Esophagus squamous epithelium (tissue), 5 donors: ENCODE measurements around the gene EPB41L4B. TPM values are rescaled to one million over a fixed set of nuclear protein-coding genes. Genes with fewer than 3 reads are reported as not detected.

ENCODE experiments used
- DNase-seq: peaks from one replicate; lab custom pipeline; 2025; lab: John Stamatoyannopoulos, UW
- H3K27ac ChIP-seq, 4 donors: fragments of 200-600 bp; sonication (generic); one replicate each; pipeline ENCODE4 v1.5.1; 2016 to 2019; ENCODE audit warnings: mild to moderate bottlenecking in 1 of 4
- H3K27me3 ChIP-seq, 4 donors: fragments of 200-600 bp; sonication (generic); 1 replicate in 3 of 4; 2 replicates in 1 of 4; pipeline versions ENCODE4 v1.5.1 to v1.6.0; 2017 to 2021; ENCODE audit warnings: antibody characterized with exemption in 1 of 4
- H3K36me3 ChIP-seq, 3 donors: fragments of 200-600 bp; sonication (generic); one replicate each; pipeline ENCODE4 v1.5.1; 2016 to 2019
- H3K4me1 ChIP-seq, 3 donors: fragments of 200-600 bp; sonication (generic); one replicate each; pipeline ENCODE4 v1.5.1; 2017 to 2019
- H3K4me3 ChIP-seq, 4 donors: fragments of 200-600 bp; sonication (generic); 1 replicate in 3 of 4; 2 replicates in 1 of 4; pipeline ENCODE4 v1.5.1; 2016 to 2019; ENCODE audit warnings: mild to moderate bottlenecking in 2 of 4, moderate library complexity in 1 of 4
- H3K9me3 ChIP-seq, 3 donors: fragments of 200-600 bp; sonication (generic); one replicate each; pipeline ENCODE4 v1.5.1; 2016 to 2019
- CTCF ChIP-seq, 6 experiments: fragments of 450-650 bp in 4 of 6; fragments of 200-600 bp in 2 of 6; sonication (generic) in 2 of 6; IDR thresholded peaks; one replicate each; pipeline ENCODE4 v1.5.1; 2016 to 2019; ENCODE audit warnings: antibody characterized with exemption in 6 of 6, mild to moderate bottlenecking in 4 of 6, moderate library complexity in 4 of 6
- POLR2A ChIP-seq, 4 donors: fragments of 450-650 bp; IDR thresholded peaks; one replicate each; pipeline ENCODE4 v1.6.1; 2017; ENCODE audit warnings: antibody characterized with exemption in 4 of 4, mild to moderate bottlenecking in 4 of 4, moderate library complexity in 3 of 4
- WGBS, 2 donors: methylation state at CpG; one replicate each; pipeline ENCODE4 v1.1.5; 2018; 5-methylcytosine and 5-hydroxymethylcytosine counted together
- intact Hi-C: fragments of 100-400 bp; cut with DNase I; formaldehyde crosslinking; loops from one replicate; pipeline ENCODE4 v1.15.0; 2022
- total RNA-seq, 4 donors: library from RNA; depleted of rRNA; stranded (reverse); fragments of >200 nt; gene quantifications; one replicate each; pipeline ENCODE4 v1.1.0, GENCODE V29; 2016
- donor health status: DM: yes; HTN: yes; CAD: no.

Gene EPB41L4B
- total RNA-seq, 4 donors from 2014 or later = 0.45 to 3.8 (median 1.8) TPM

GRCh38 chr9:109314011-109314531 lies 6.8 kb downstream of the EPB41L4B start:
- intact Hi-C loops = loop anchor here (10.0 kb wide), 1 partner anchor 59 kb away; no protein-coding TSS in a partner anchor
- WGBS, 2 donors = 59 to 63% methylated on average over 8 to 12 of the region's 13 CpGs
- TF ChIP-seq POLR2A (IDR thresholded peaks at IDR 0.05) (no peak), CTCF (IDR thresholded peaks at IDR 0.05) (no peak)
- H3K36me3 ChIP-seq = no peaks in the 10 kb centered on the region
- H3K27ac ChIP-seq = no peak overlapping the region
- H3K9me3 ChIP-seq = no peaks in the 10 kb centered on the region
- DNase-seq = no peak
- peaks cover 18 to 40% (median 18%) of the 10 kb centered on the region in 3 donors for H3K4me1 ChIP-seq
- H3K27me3 ChIP-seq = peaks cover 0 to 100% (median 0%) of the 10 kb centered on the region in 4 donors
- no peak overlapping the region for H3K4me3 ChIP-seq

- TF ChIP-seq CTCF (IDR thresholded peaks at IDR 0.05) = no peak
- TF ChIP-seq POLR2A (IDR thresholded peaks at IDR 0.05) = no peak
- H3K4me1 ChIP-seq = peaks cover 14 to 33% (median 15%) of the 10 kb centered on the region in 3 donors
- H3K36me3 ChIP-seq = no peaks in the 10 kb centered on the region
- H3K27ac ChIP-seq = no peak overlapping the region
- intact Hi-C loops = loop anchor here (10.0 kb wide), 1 partner anchor 59 kb away; no protein-coding TSS in a partner anchor
- peaks cover 0 to 100% (median 0%) of the 10 kb centered on the region in 4 donors for H3K27me3 ChIP-seq
- no peak overlapping the region for H3K4me3 ChIP-seq
- H3K9me3 ChIP-seq = no peaks in the 10 kb centered on the region
- no peak for DNase-seq
- WGBS, 2 donors = 77 to 80% methylated on average over 4 of the region's 4 CpGs
Observed at GRCh38 chr9:109313351-109313750, 7.5 kb downstream of the EPB41L4B start.

GRCh38 chr9:109312783-109313182 lies 8.1 kb downstream of the EPB41L4B start:
- Histone ChIP-seq H3K4me3 (no peak overlapping the region), H3K27ac (no peak overlapping the region), H3K4me1 (peaks cover 9 to 27% (median 14%) of the 10 kb centered on the region in 3 donors), H3K27me3 (peaks cover 0 to 100% (median 0%) of the 10 kb centered on the region in 4 donors), H3K36me3 (no peaks in the 10 kb centered on the region), H3K9me3 (no peaks in the 10 kb centered on the region)
- no peak for DNase-seq
- 72 to 94% methylated on average over 6 to 7 of the region's 7 CpGs for WGBS, 2 donors
- intact Hi-C loops = loop anchor here (10.0 kb wide), 1 partner anchor 58 kb away; no protein-coding TSS in a partner anchor
- TF ChIP-seq CTCF (IDR thresholded peaks at IDR 0.05) = no peak
- no peak for TF ChIP-seq POLR2A (IDR thresholded peaks at IDR 0.05)

GRCh38 chr9:109311731-109312130 lies 9.1 kb downstream of the EPB41L4B start:
- Histone ChIP-seq H3K4me1 (peaks cover 4 to 17% (median 7%) of the 10 kb centered on the region in 3 donors), H3K27ac (no peak overlapping the region), H3K27me3 (peaks cover 0 to 100% (median 0%) of the 10 kb centered on the region in 4 donors), H3K36me3 (no peaks in the 10 kb centered on the region), H3K4me3 (no peak overlapping the region), H3K9me3 (no peaks in the 10 kb centered on the region)
- TF ChIP-seq CTCF (IDR thresholded peaks at IDR 0.05) (no peak), POLR2A (IDR thresholded peaks at IDR 0.05) (no peak)
- 66 to 74% methylated on average over 6 to 7 of the region's 7 CpGs for WGBS, 2 donors
- no peak for DNase-seq
- intact Hi-C loops = loop anchor here (10.0 kb wide), 1 partner anchor 57 kb away; no protein-coding TSS in a partner anchor

- no peak overlapping the region for H3K4me3 ChIP-seq
- H3K36me3 ChIP-seq = no peaks in the 10 kb centered on the region
- WGBS, 2 donors = 67 to 74% methylated on average over 4 to 5 of the region's 5 CpGs
- intact Hi-C loops = loop anchor here (10.0 kb wide), 1 partner anchor 56 kb away; no protein-coding TSS in a partner anchor
- TF ChIP-seq CTCF (IDR thresholded peaks at IDR 0.05) = no peak
- TF ChIP-seq POLR2A (IDR thresholded peaks at IDR 0.05) = no peak
- DNase-seq = no peak
- H3K9me3 ChIP-seq = no peaks in the 10 kb centered on the region
- no peak overlapping the region for H3K27ac ChIP-seq
- peaks cover 4 to 12% (median 5%) of the 10 kb centered on the region in 3 donors for H3K4me1 ChIP-seq
- peaks cover 0 to 100% (median 0%) of the 10 kb centered on the region in 4 donors for H3K27me3 ChIP-seq
Observed at GRCh38 chr9:109311286-109311685, 9.6 kb downstream of the EPB41L4B start.
